ENCODE results near the gene ABCC10.
"Not testable (repeated sequence)": the region's sequence is repeated elsewhere in the genome, so short reads cannot be mapped to it uniquely, and the experiment has no call there.

ABCC10 gene, protein sequence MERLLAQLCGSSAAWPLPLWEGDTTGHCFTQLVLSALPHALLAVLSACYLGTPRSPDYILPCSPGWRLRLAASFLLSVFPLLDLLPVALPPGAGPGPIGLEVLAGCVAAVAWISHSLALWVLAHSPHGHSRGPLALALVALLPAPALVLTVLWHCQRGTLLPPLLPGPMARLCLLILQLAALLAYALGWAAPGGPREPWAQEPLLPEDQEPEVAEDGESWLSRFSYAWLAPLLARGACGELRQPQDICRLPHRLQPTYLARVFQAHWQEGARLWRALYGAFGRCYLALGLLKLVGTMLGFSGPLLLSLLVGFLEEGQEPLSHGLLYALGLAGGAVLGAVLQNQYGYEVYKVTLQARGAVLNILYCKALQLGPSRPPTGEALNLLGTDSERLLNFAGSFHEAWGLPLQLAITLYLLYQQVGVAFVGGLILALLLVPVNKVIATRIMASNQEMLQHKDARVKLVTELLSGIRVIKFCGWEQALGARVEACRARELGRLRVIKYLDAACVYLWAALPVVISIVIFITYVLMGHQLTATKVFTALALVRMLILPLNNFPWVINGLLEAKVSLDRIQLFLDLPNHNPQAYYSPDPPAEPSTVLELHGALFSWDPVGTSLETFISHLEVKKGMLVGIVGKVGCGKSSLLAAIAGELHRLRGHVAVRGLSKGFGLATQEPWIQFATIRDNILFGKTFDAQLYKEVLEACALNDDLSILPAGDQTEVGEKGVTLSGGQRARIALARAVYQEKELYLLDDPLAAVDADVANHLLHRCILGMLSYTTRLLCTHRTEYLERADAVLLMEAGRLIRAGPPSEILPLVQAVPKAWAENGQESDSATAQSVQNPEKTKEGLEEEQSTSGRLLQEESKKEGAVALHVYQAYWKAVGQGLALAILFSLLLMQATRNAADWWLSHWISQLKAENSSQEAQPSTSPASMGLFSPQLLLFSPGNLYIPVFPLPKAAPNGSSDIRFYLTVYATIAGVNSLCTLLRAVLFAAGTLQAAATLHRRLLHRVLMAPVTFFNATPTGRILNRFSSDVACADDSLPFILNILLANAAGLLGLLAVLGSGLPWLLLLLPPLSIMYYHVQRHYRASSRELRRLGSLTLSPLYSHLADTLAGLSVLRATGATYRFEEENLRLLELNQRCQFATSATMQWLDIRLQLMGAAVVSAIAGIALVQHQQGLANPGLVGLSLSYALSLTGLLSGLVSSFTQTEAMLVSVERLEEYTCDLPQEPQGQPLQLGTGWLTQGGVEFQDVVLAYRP (N-terminal part only)

GRCh38 chr6:43427406-43428111 lies at the start of gene ABCC10:
Gene ABCC10, plus strand, starts transcription at chr6:43427541. Its CDS starts 438 bp downstream, at chr6:43427979.
- DNase-seq (ENCODE audit: insufficient read length, low spot score) (peak; percentile 98), FAIRE-seq (peak; percentile 98)

DNA sequence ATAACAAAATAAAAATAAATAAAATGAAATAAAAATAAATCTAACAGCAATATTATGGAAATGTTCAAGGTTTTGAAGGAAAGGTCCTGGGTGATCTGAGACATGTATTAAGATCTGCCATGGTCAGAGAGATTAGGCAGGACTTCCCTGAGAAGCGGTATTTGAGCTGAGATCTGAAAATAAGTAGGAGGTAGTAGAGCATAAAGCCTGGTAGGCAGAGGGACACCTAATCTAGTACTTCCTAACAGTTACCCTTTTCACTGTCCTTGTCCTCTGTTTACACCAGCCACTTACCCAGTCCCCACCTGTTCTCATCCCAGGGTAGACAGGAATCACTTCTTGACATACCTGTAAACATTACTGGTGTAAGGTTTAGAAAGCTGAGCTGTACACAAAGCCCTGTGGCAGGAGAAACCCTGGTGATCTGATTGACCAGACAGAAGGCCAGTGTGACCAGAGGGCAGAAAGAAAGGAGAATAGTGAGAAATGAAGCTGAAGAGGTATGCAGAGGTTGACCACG lies 49.6 kb upstream of the ABCC10 start:
- no peak for FAIRE-seq

GRCh38 chr6:43378631-43379030 lies 48.7 kb upstream of the ABCC10 start:
- DNase-seq (ENCODE audit: insufficient read length, low spot score): no peak
- FAIRE-seq: no peak

More for the DNA sequence above, 49.6 kb upstream of the ABCC10 start:
- no peak for DNase-seq (ENCODE audit: insufficient read length, low spot score)

- DNase-seq (ENCODE audit: insufficient read length, low spot score); FAIRE-seq: not testable (repeated sequence)
Measured at GRCh38 chr6:43380858-43381257, 46.5 kb upstream of the ABCC10 start.

GRCh38 chr6:43383021-43383667 lies 44.2 kb upstream of the ABCC10 start:
- DNase-seq (ENCODE audit: insufficient read length, low spot score) (no peak), FAIRE-seq (no peak)

DNA sequence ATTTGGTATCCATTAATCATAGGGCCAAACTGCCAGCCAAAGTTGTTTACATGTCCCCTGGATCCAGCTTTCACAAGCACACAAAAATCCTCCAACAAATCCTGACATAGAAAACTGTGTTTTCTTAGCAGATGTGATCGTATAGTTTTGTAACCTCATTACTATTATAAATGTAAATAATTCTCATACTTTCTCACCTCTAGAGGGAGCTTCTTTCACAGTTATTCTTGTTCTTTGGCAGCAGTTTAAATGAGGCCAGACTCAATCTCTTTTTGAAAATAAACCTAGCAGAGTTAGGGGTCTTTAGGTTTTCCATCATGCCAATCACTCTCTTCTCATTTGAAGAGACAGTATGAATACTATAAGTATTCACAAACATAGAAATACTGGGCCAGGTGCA lies 40.8 kb upstream of the ABCC10 start:
- FAIRE-seq (no peak), DNase-seq (ENCODE audit: insufficient read length, low spot score) (no peak)

DNA sequence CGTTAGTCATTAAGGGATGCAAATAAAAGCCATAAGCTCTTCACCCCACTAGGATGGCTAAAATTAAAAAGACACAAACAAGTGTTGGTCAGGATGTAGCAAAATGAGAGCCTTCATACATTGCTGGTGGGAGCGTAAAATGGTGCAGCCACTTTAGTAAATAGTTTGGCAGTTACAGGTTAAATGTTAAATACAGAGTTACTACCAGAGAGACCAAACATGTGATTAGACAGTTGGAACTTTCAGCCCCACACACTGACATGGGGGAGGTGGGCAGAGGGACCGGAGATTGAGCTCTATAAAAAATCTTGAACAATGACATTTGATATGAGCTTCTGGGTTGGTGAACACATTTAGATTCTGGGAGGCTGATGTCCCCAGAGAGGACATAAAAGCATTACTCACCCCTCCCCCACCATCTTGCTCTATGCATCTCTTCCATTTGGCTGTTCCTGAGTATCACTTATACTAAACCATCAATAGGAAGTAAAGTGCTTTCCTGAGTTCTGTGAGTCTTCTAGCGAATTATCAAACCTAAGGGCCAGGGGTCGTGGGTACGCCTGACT lies 37.5 kb upstream of the ABCC10 start:
- no peak for FAIRE-seq
- no peak for DNase-seq (ENCODE audit: insufficient read length, low spot score)

- FAIRE-seq; DNase-seq (ENCODE audit: insufficient read length, low spot score): not testable (repeated sequence)
Measured at GRCh38 chr6:43390753-43391439, 36.4 kb upstream of the ABCC10 start.

DNA sequence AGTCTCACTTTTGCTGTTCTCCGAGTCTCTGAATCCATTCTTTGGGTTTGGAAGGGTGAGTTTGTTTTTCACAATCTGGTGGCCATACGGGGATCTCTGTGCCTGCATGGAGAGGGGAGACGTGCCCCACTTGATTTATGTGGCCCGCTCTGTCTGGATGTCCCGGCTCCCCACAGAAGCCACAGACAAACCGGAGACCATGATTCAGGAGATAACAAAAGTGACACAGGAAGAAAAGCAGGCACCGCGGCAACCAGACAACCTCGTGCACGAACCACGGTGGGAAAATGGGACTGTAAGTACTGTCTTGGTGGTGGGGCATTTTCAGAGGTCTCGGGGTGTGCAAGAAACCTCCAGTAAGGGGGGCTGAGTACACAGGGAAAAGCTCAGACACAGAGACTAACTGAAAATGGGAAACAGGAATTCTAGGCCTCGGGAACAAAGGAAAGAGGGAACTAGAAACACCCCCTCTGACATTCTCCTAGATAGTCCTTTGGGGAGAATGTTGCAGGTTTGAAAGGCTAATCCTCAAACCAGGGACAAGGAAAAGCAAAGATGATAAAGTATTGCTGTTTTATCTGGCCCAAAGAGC lies 35.8 kb upstream of the ABCC10 start:
- no peak for FAIRE-seq
- DNase-seq (ENCODE audit: insufficient read length, low spot score): no peak

- FAIRE-seq; DNase-seq (ENCODE audit: insufficient read length, low spot score): not testable (repeated sequence)
Measured at GRCh38 chr6:43393133-43393532, 34.2 kb upstream of the ABCC10 start.

DNA sequence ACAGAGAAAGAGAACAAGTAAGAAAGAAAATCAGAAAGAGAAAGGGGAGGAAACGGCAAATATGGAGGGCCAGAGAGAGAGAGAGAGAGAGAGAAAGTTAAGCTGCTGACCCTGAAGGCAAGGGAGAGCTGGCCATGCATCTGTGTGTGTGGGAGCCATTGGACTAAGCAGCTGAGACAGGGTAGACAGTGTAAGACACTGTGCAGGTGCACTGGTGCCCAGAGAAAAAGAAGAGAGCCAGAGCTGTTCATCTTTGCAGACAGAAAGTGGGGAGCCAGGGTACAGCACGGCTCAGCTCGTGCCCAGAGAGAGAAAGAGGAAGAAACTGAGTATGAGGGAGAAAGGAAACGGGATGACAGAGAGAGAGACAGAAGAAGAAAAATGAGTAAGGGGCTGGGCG lies 33.7 kb upstream of the ABCC10 start:
- DNase-seq (ENCODE audit: insufficient read length, low spot score) (no peak), FAIRE-seq (no peak)

DNA sequence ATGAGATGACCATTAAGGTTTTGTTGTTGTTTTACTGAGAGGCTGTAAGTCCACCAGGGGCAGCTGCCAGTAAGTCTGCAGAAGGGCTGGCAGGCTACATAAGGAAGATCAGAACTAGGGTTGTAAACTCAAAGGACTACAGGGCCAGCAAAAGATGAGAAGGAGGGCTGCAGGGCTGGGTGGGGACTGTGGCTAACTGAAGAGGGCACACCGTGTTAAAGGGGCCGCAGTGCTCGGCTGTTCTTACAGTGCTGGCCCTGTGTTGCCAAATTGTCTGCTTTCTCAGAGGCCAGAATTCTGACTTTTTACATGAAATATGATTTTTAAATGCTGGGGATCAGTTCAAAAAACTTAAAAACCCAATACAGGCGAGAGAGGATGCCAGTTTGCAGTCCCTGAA lies 32.4 kb upstream of the ABCC10 start:
- DNase-seq (ENCODE audit: insufficient read length, low spot score) (no peak), FAIRE-seq (no peak)

DNA sequence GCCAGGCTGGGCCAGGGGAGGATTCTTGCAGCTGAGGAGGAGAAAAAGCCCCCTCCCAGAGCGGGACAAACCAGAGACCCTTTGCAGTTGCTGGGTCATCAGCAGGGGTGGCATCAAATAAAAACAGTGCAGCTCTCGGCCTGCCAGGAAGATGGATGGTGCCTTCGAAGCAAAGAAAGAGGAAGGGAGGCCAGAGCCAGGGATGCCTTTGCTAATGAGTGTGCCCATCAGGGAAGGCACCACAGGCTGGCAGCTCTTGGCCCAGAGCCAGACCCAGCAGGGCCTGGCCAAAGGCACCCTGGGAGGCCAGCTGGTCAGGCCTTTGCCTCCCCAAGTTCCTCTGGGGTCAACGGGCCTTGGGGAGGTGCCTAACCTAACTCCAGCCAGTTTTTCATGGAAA lies 31.6 kb upstream of the ABCC10 start:
- DNase-seq (ENCODE audit: insufficient read length, low spot score) (no peak), FAIRE-seq (no peak)

DNA sequence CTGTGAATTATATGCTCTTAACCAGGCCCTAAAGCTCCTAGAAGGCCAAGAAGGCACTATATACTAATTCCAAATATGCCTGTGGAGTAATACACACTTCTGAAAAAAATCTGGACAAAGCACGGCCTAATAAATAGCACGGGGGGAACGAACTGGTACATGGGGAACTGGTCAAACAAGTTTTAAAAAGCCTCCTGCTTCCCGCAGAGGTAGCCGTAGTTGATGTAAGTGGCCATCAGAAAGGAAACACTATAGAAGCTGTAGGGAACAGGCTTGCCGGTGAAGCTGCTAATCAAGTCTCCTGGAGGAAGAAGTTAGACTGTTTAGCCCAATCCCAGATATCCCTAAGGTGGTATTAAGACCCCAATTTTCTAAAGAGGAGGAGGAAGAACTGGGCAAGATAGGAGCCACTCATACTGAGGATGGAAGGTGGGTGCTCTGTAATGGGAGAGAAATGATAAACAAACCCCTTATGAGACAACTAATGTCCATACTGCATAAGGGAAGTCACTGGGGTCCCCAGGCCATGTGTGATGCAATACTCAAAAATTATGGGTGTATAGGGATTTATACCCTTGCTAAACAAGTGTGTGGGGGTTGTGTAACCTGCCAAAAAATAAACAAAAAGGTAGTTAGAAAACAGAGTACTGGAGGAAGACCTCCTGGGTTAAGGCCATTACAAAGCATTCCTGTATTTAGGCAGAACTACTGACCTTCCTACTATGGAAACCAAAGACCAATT lies 30.8 kb upstream of the ABCC10 start:
- no peak for FAIRE-seq
- DNase-seq (ENCODE audit: insufficient read length, low spot score): no peak

DNA sequence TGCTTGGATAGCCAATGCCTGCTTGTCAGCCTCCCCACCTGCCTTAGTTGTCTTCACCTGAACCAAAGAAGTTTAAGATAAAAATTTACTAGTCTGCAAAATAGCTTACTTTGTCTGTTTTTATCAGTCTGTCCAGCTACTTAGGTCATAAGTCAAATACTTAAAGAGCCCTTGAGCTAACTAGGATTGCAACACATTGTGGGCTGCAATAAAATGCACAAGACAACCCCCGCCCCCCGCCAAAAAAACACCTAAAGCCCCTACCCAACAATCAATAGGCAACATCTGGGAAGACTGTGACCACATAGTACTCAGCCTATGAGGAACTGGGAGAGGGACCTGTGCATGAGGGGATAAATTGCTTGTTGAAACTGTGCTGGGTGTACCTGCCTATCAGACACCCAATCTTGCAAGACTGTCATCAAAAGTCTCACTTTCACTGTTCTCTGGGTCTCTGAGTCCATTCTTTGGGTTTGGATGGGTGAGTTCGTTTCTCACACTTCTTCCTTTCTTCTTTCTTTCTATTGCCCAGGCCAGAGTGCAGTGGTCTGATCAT lies 27.3 kb upstream of the ABCC10 start:
- no peak for FAIRE-seq
- no peak for DNase-seq (ENCODE audit: insufficient read length, low spot score)

DNA sequence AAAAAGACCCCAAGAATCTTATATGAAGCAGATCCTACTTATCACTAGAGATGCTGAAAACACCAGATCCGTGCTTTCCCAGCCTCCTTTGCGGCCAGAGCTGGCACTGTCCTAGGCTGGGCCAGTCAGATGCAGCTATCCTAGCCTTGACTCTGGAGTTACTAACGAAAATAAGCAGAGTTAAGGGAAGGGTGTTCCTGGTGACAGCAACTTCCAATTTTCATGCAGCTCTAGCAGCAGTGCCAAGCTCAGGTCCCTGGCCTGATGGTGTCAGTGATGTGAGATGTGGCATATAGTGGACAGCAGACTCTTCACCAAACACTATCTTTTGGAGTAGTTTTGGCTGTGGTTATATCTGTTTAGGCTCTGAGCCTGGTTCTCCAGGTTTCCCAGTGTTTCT lies 25.6 kb upstream of the ABCC10 start:
- FAIRE-seq (no peak), DNase-seq (ENCODE audit: insufficient read length, low spot score) (no peak)

DNA sequence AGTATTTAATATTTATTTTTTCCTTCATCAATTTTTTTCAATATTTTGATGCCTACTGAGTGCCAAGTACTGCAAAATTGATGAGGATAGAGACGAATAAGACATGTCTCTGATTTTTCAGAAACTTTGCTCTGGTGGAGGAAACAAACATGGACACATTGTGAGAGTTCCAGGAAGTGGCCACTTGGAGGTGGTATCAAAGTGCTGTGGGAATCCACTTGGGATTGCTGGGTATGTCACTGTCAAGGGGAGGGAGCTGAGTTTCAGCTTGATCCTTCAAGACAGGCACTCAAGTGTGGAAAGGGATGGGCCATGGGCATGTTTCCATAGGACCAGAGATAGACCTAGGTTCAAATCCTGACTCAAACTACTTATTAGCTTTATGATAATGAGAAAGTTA lies 24.5 kb upstream of the ABCC10 start:
- DNase-seq (ENCODE audit: insufficient read length, low spot score): no peak
- no peak for FAIRE-seq

All from HTR-8/SVneo (cell line).